Loucy (cell line): ENCODE results near the gene AQP12A.

Experiments
- H2AFZ ChIP-seq: fragments of 200-600 bp; sonication (generic); 2 replicates; pipeline ENCODE4 v1.6.0; 2016; ENCODE audit warnings: antibody characterized with exemption, mild to moderate bottlenecking, low read length, moderate library complexity
- H3F3A ChIP-seq: fragments of 200-600 bp; 2 replicates; pipeline ENCODE4 v1.6.0; 2016; ENCODE audit warnings: antibody characterized with exemption, low read depth, mild to moderate bottlenecking
- H3K27me3 ChIP-seq: fragments of 200-600 bp; sonication (generic); 2 replicates; pipeline ENCODE4 v1.6.1; 2014; ENCODE audit warnings: low read length, mild to moderate bottlenecking; ENCODE audit not compliant: insufficient read depth, poor library complexity, severe bottlenecking
- H3K36me3 ChIP-seq: fragments of 200-600 bp; sonication (generic); 2 replicates; pipeline ENCODE4 v1.6.1; 2016; ENCODE audit warnings: low read length; ENCODE audit not compliant: insufficient read depth
- H3K4me1 ChIP-seq: fragments of 200-600 bp; sonication (generic); 2 replicates; pipeline ENCODE4 v1.5.1; 2014; ENCODE audit warnings: low read length, mild to moderate bottlenecking; ENCODE audit not compliant: insufficient read depth, poor library complexity, severe bottlenecking
- H3K4me2 ChIP-seq: fragments of 200-600 bp; sonication (generic); 2 replicates; pipeline ENCODE4 v1.6.0; 2014; ENCODE audit warnings: antibody characterized with exemption, low read length, low read depth, mild to moderate bottlenecking; ENCODE audit not compliant: poor library complexity, severe bottlenecking
- H3K4me3 ChIP-seq: fragments of 200-600 bp; sonication (generic); 2 replicates; pipeline ENCODE4 v1.5.1; 2014; ENCODE audit warnings: low read length, mild to moderate bottlenecking, mixed read lengths; ENCODE audit not compliant: poor library complexity, severe bottlenecking
- H3K79me2 ChIP-seq: fragments of 200-600 bp; sonication (generic); 2 replicates; pipeline ENCODE4 v1.6.1; 2014; ENCODE audit warnings: low read length; ENCODE audit not compliant: insufficient read depth
- H3K9ac ChIP-seq: fragments of 200-600 bp; sonication (generic); 2 replicates; pipeline ENCODE4 v1.6.0; 2014; ENCODE audit warnings: mild to moderate bottlenecking, low read depth, low read length, moderate library complexity; ENCODE audit not compliant: poor library complexity, severe bottlenecking
- H3K9me2 ChIP-seq: fragments of 200-600 bp; sonication (generic); replicated peaks from 2 replicates; pipeline ENCODE4 v1.6.1; 2016; ENCODE audit warnings: low read depth, low read length, mixed read lengths
- H3K9me3 ChIP-seq: fragments of 200-600 bp; sonication (generic); 2 replicates; pipeline ENCODE4 v1.6.1; 2014; ENCODE audit warnings: mild to moderate bottlenecking, antibody characterized with exemption, low read length, low read depth; ENCODE audit not compliant: insufficient read depth
- H4K20me1 ChIP-seq: fragments of 200-600 bp; sonication (generic); 2 replicates; pipeline ENCODE4 v1.6.0; 2014; ENCODE audit warnings: antibody characterized with exemption, low read length, mild to moderate bottlenecking; ENCODE audit not compliant: insufficient read depth, poor library complexity, severe bottlenecking
- CTCF ChIP-seq: fragments of 200-600 bp; sonication (generic); conservative IDR thresholded peaks from 2 replicates; pipeline ENCODE4 v1.5.1; 2014; ENCODE audit warnings: mild to moderate bottlenecking, antibody characterized with exemption, low read length
- EZH2phosphoT487 ChIP-seq: fragments of 200-600 bp; IDR thresholded peaks from 2 replicates; pipeline ENCODE4 v1.6.1; 2018; ENCODE audit warnings: antibody characterized with exemption, mild to moderate bottlenecking, moderate library complexity, borderline replicate concordance

AQP12A gene

GRCh38 chr2:240716130-240716798 lies 24.6 kb downstream of the AQP12A start:
- no peaks in the 10 kb centered on the region for H3K27me3 ChIP-seq
- no peaks in the 10 kb centered on the region for H3K36me3 ChIP-seq
- no peak overlapping the region for H3K4me2 ChIP-seq

GRCh38 chr2:240717181-240717641 lies 25.5 kb downstream of the AQP12A start:
- Histone ChIP-seq H3K4me3 (no peak overlapping the region), H4K20me1 (no peaks in the 10 kb centered on the region), H3K27me3 (no peaks in the 10 kb centered on the region), H2AFZ (no peak overlapping the region), H3F3A (no peaks in the 10 kb centered on the region), H3K4me1 (no peaks in the 10 kb centered on the region), H3K4me2 (no peak overlapping the region), H3K79me2 (no peaks in the 10 kb centered on the region), H3K9ac (no peak overlapping the region), H3K9me2 (no peaks in the 10 kb centered on the region), H3K36me3 (no peaks in the 10 kb centered on the region), H3K9me3 (no peaks in the 10 kb centered on the region)
- TF ChIP-seq CTCF (no peak), EZH2phosphoT487 (no peak)

More at GRCh38 chr2:240716130-240716798, 24.6 kb downstream of the AQP12A start:
- H3K4me3 ChIP-seq: no peak overlapping the region
- no peak overlapping the region for H3K9ac ChIP-seq
- no peaks in the 10 kb centered on the region for H4K20me1 ChIP-seq
- H3K9me2 ChIP-seq: no peaks in the 10 kb centered on the region
- no peaks in the 10 kb centered on the region for H3K9me3 ChIP-seq
- no peak for TF ChIP-seq CTCF
- TF ChIP-seq EZH2phosphoT487: no peak
- no peaks in the 10 kb centered on the region for H3K4me1 ChIP-seq
- no peaks in the 10 kb centered on the region for H3K79me2 ChIP-seq
- H3F3A ChIP-seq: no peaks in the 10 kb centered on the region
- H2AFZ ChIP-seq: no peak overlapping the region

- H3K9me2 ChIP-seq: no peaks in the 10 kb centered on the region
- H2AFZ ChIP-seq: no peak overlapping the region
- H3K4me2 ChIP-seq: no peak overlapping the region
- H3K9me3 ChIP-seq: no peaks in the 10 kb centered on the region
- no peak overlapping the region for H3K9ac ChIP-seq
- H3K4me3 ChIP-seq: no peak overlapping the region
- H3K27me3 ChIP-seq: no peaks in the 10 kb centered on the region
- H3F3A ChIP-seq: no peaks in the 10 kb centered on the region
- no peaks in the 10 kb centered on the region for H3K4me1 ChIP-seq
- TF ChIP-seq CTCF: no peak
- TF ChIP-seq EZH2phosphoT487: no peak
- no peaks in the 10 kb centered on the region for H3K36me3 ChIP-seq
- no peaks in the 10 kb centered on the region for H4K20me1 ChIP-seq
- no peaks in the 10 kb centered on the region for H3K79me2 ChIP-seq
Observed at GRCh38 chr2:240717681-240718581, 26.3 kb downstream of the AQP12A start.
